Aorta (tissue), 5 donors: ENCODE results near the gene TTC31. TPM values are rescaled to one million over a fixed set of nuclear protein-coding genes. Genes with fewer than 3 reads are reported as not detected.

ENCODE experiments used
- ATAC-seq: fragments of 200-7000 bp; cut with Tn5 transposase; one replicate; pipeline ENCODE4 v1.9.1; 2022; ENCODE audit warnings: moderate library complexity; ENCODE audit not compliant: low FRiP score
- DNase-seq, 2 donors: peaks; one replicate each; pipeline ENCODE4 v3.0.0-alpha.2; 2020
- H3K27ac ChIP-seq, 2 donors: one replicate each; pipeline ENCODE4 v1.5.1; 2013; ENCODE audit warnings: low read length in 2 of 2, mild to moderate bottlenecking in 2 of 2, moderate library complexity in 2 of 2, control low read depth in 1 of 2, inconsistent platforms in 1 of 2, low read depth in 1 of 2
- H3K27me3 ChIP-seq, 2 donors: one replicate each; pipeline ENCODE4 v1.6.1; 2013; ENCODE audit warnings: control low read depth in 1 of 2, low read length in 1 of 2, mild to moderate bottlenecking in 1 of 2, moderate library complexity in 1 of 2; ENCODE audit not compliant: insufficient read depth in 2 of 2, control insufficient read depth in 1 of 2
- H3K36me3 ChIP-seq, 2 donors: one replicate each; pipeline ENCODE4 v1.6.1; 2013; ENCODE audit warnings: control low read depth in 1 of 2, low read length in 1 of 2, mild to moderate bottlenecking in 1 of 2; ENCODE audit not compliant: insufficient read depth in 2 of 2, control insufficient read depth in 1 of 2
- H3K4me1 ChIP-seq, 2 donors: one replicate each; pipeline ENCODE4 v1.6.1; 2013; ENCODE audit warnings: low read length in 2 of 2, control low read depth in 1 of 2, mild to moderate bottlenecking in 1 of 2, moderate library complexity in 1 of 2; ENCODE audit not compliant: insufficient read depth in 2 of 2, control insufficient read depth in 1 of 2
- H3K4me3 ChIP-seq, 2 donors: one replicate each; pipeline ENCODE4 v1.5.1; 2013; ENCODE audit warnings: low read length in 2 of 2, control low read depth in 1 of 2, mild to moderate bottlenecking in 1 of 2
- H3K9me3 ChIP-seq: one replicate; pipeline ENCODE4 v1.6.1; 2013; ENCODE audit warnings: mild to moderate bottlenecking, low read length; ENCODE audit not compliant: control insufficient read depth
- WGBS, 2 donors: extraction: QIAGEN DNeasy Blood & Tissue Kit; methylation state at CpG; one replicate each; pipeline ENCODE4 v1.1.7; 2013; 5-methylcytosine and 5-hydroxymethylcytosine counted together
- intact Hi-C, 2 donors: fragments of 100-400 bp; cut with DNase I; formaldehyde crosslinking; loops; one replicate each; pipeline versions ENCODE4 v1.14.2 to v1.15.0; 2022
- polyA plus RNA-seq, 2 donors: library from polyadenylated mRNA; stranded (reverse); fragments of 200-250 nt; gene quantifications; one replicate each; pipeline ENCODE4 v1.2.3, GENCODE V29; 2013
- total RNA-seq, 2 donors: library from RNA; stranded (reverse); fragmentation: NEBNext Ultra II Directional; extraction: Animal tissue kit (Norgen Biotek cat#: 25700); gene quantifications; one replicate each; pipeline ENCODE4 v1.2.1, GENCODE V29; 2021
- donor health status: healthy with polysubstance abuse.
- donor health status: Bipolar disorder and iron deficiency.
- donor health status: DM: no; HTN: no; CAD: no.
- donor health status: DM: no; HTN: no; CAD: no.
- donor health status: DM: yes; HTN: yes; CAD: no.

TTC31 gene
- total and polyA plus RNA-seq, 4 donors, result 4.0 to 29.5 (median 18.8) TPM

- Histone ChIP-seq H3K27me3 (no peaks in the 10 kb centered on the region), H3K9me3 (no peaks in the 10 kb centered on the region), H3K4me3 (no peak within 1 kb of the TSS), H3K27ac (no peak within 1 kb of the TSS), H3K36me3 (no peaks in the 10 kb centered on the region), H3K4me1 (no peaks in the 10 kb centered on the region)
- intact Hi-C loops, result no loop called here
- no peak for DNase-seq
- WGBS, 2 donors, result 3 to 5% methylated on average over 52 to 82 of the region's 82 CpGs
- no peak for ATAC-seq
Measured at GRCh38 chr2:74514368-74515270, 31.7 kb downstream of the TTC31 start, which contains the start of gene TLX2. Gene TLX2 (plus strand): TSS chr2:74514450. CDS start chr2:74514807, 357 bp downstream.

GRCh38 chr2:74515271-74515980 lies 32.5 kb downstream of the TTC31 start:
- H3K27me3 ChIP-seq, result peaks cover 0 to 3% of the 10 kb centered on the region in 2 donors
- no peaks in the 10 kb centered on the region for H3K4me1 ChIP-seq
- intact Hi-C loops, result no loop called here
- ATAC-seq, result no peak
- H3K9me3 ChIP-seq, result no peaks in the 10 kb centered on the region
- no peak overlapping the region for H3K4me3 ChIP-seq
- 4 to 6% methylated on average over 53 to 60 of the region's 60 CpGs for WGBS, 2 donors
- H3K27ac ChIP-seq, result no peak overlapping the region
- no peak for DNase-seq
- H3K36me3 ChIP-seq, result no peaks in the 10 kb centered on the region

- H3K27me3 ChIP-seq, result peaks cover 0 to 3% of the 10 kb centered on the region in 2 donors
- no peak overlapping the region for H3K27ac ChIP-seq
- no peak overlapping the region for H3K4me3 ChIP-seq
- WGBS, 2 donors, result 2 to 3% methylated on average over 67 to 72 of the region's 72 CpGs
- no peaks in the 10 kb centered on the region for H3K9me3 ChIP-seq
- ATAC-seq (peak; percentile 42), DNase-seq (peak; percentile 78 to 84)
- H3K4me1 ChIP-seq, result no peaks in the 10 kb centered on the region
- no peaks in the 10 kb centered on the region for H3K36me3 ChIP-seq
- intact Hi-C loops, result no loop called here
Measured at GRCh38 chr2:74515981-74516633, 33.2 kb downstream of the TTC31 start.

- Histone ChIP-seq H3K36me3 (no peaks in the 10 kb centered on the region), H3K27me3 (peaks cover 0 to 3% of the 10 kb centered on the region in 2 donors), H3K4me1 (no peaks in the 10 kb centered on the region), H3K9me3 (no peaks in the 10 kb centered on the region), H3K4me3 (no peak overlapping the region), H3K27ac (no peak overlapping the region)
- no peak for ATAC-seq
- no peak for DNase-seq
- intact Hi-C loops, result no loop called here
- WGBS, 2 donors, result 64 to 65% methylated on average over 13 of the region's 13 CpGs
Measured at GRCh38 chr2:74516650-74517049, 33.8 kb downstream of the TTC31 start.

- Histone ChIP-seq H3K4me3 (no peak overlapping the region), H3K36me3 (peaks cover 0 to 5% of the 10 kb centered on the region in 2 donors), H3K9me3 (no peaks in the 10 kb centered on the region), H3K27ac (no peak overlapping the region), H3K27me3 (peaks cover 0 to 3% of the 10 kb centered on the region in 2 donors), H3K4me1 (no peaks in the 10 kb centered on the region)
- 71 to 72% methylated on average over 3 of the region's 3 CpGs for WGBS, 2 donors
- no peak for ATAC-seq
- intact Hi-C loops, result no loop called here
- DNase-seq, result no peak
Measured at GRCh38 chr2:74522516-74522915, 39.6 kb downstream of the TTC31 start.

- peaks cover 0 to 5% of the 10 kb centered on the region in 2 donors for H3K36me3 ChIP-seq
- WGBS, 2 donors, result 82 to 84% methylated on average over 9 of the region's 9 CpGs
- no peak overlapping the region for H3K4me3 ChIP-seq
- ATAC-seq (no peak), DNase-seq (peak in 1 of 2 donors; percentile 37)
- intact Hi-C loops, result no loop called here
- no peak overlapping the region for H3K27ac ChIP-seq
- peaks cover 0 to 3% of the 10 kb centered on the region in 2 donors for H3K27me3 ChIP-seq
- H3K4me1 ChIP-seq, result no peaks in the 10 kb centered on the region
- no peaks in the 10 kb centered on the region for H3K9me3 ChIP-seq
Measured at GRCh38 chr2:74524005-74524404, 41.1 kb downstream of the TTC31 start.

- DNase-seq (no peak), ATAC-seq (no peak)
- no peaks in the 10 kb centered on the region for H3K4me1 ChIP-seq
- H3K4me3 ChIP-seq, result no peak overlapping the region
- peaks cover 0 to 5% of the 10 kb centered on the region in 2 donors for H3K36me3 ChIP-seq
- no peaks in the 10 kb centered on the region for H3K9me3 ChIP-seq
- no peaks in the 10 kb centered on the region for H3K27me3 ChIP-seq
- WGBS, 2 donors, result 90% methylated on average over 10 of the region's 10 CpGs
- intact Hi-C loops, result loop anchor here in 1 of 2 donors (5.0 kb wide), 1 partner anchor 57 kb away; no protein-coding TSS in a partner anchor
- H3K27ac ChIP-seq, result no peak overlapping the region
Measured at GRCh38 chr2:74524955-74525716, 42.3 kb downstream of the TTC31 start.
